ENCODE measurements around the gene LAMC2. TPM values are rescaled to one million over a fixed set of nuclear protein-coding genes. Genes with fewer than 3 reads are reported as not detected.

The LAMC2 gene
- total RNA-seq, 1 donor from 2014 or later, result 0.36 TPM

GRCh38 chr1:183245357-183245756, 59.3 kb downstream of the LAMC2 start:
- peaks cover 2% of the 10 kb centered on the region for H3K36me3 Mint-ChIP-seq
- Histone ChIP-seq H3K9me3 (ENCODE audit: low read depth) (no peaks in the 10 kb centered on the region), H2AFZ (replicated peaks) (no peak overlapping the region), H3F3A (ENCODE audit: low read depth) (no peaks in the 10 kb centered on the region), H3K36me3 (no peaks in the 10 kb centered on the region), H3K4me2 (no peak overlapping the region), H3K79me2 (ENCODE audit: low read depth) (no peaks in the 10 kb centered on the region), H3K4me3 (no peak overlapping the region), H3K27ac (no peak overlapping the region), H4K20me1 (ENCODE audit: low read depth) (no peaks in the 10 kb centered on the region), H3K27me3 (no peaks in the 10 kb centered on the region), H3K9ac (no peak overlapping the region), H3K4me1 (no peaks in the 10 kb centered on the region)
- no peak for DNase-seq (ENCODE audit: low spot score)
- no peaks in the 10 kb centered on the region for H3K4me1 Mint-ChIP-seq
- H3K9me3 Mint-ChIP-seq, result peaks cover 7% of the 10 kb centered on the region
- no peak overlapping the region for H3K4me3 Mint-ChIP-seq
- peaks cover 2% of the 10 kb centered on the region for H3K27me3 Mint-ChIP-seq (ENCODE audit: insufficient read depth, low read depth)
- no peak overlapping the region for H3K27ac Mint-ChIP-seq
- TF ChIP-seq EZH2phosphoT487 (IDR thresholded peaks at IDR 0.05) (no peak), CTCF (IDR thresholded peaks at IDR 0.05) (no peak), EZH2 (IDR thresholded peaks at IDR 0.05) (no peak)

GRCh38 chr1:183246436-183246835, 60.4 kb downstream of the LAMC2 start:
- DNase-seq (ENCODE audit: low spot score), result no peak
- Mint-ChIP-seq H3K9me3 (peaks cover 10% of the 10 kb centered on the region), H3K27me3 (ENCODE audit: insufficient read depth, low read depth) (peaks cover 2% of the 10 kb centered on the region)

GRCh38 chr1:183247066-183247465, 61.0 kb downstream of the LAMC2 start:
- Mint-ChIP-seq H3K4me1 (no peaks in the 10 kb centered on the region), H3K27me3 (ENCODE audit: insufficient read depth, low read depth) (peaks cover 2% of the 10 kb centered on the region), H3K9me3 (peaks cover 14% of the 10 kb centered on the region), H3K36me3 (peaks cover 4% of the 10 kb centered on the region), H3K4me3 (no peak overlapping the region), H3K27ac (no peak overlapping the region)
- H3K9ac ChIP-seq, result no peak overlapping the region
- no peak overlapping the region for H2AFZ ChIP-seq (replicated peaks)
- H3K27me3 ChIP-seq, result no peaks in the 10 kb centered on the region
- no peaks in the 10 kb centered on the region for H4K20me1 ChIP-seq (ENCODE audit: low read depth)
- H3F3A ChIP-seq (ENCODE audit: low read depth), result no peaks in the 10 kb centered on the region
- no peaks in the 10 kb centered on the region for H3K9me3 ChIP-seq (ENCODE audit: low read depth)
- no peak overlapping the region for H3K27ac ChIP-seq
- H3K4me3 ChIP-seq, result no peak overlapping the region
- no peaks in the 10 kb centered on the region for H3K36me3 ChIP-seq
- no peak overlapping the region for H3K4me2 ChIP-seq
- H3K4me1 ChIP-seq, result no peaks in the 10 kb centered on the region
- no peaks in the 10 kb centered on the region for H3K79me2 ChIP-seq (ENCODE audit: low read depth)
- no peak for DNase-seq (ENCODE audit: low spot score)
- TF ChIP-seq CTCF (IDR thresholded peaks at IDR 0.05), result no peak
- TF ChIP-seq EZH2 (IDR thresholded peaks at IDR 0.05), result no peak
- no peak for TF ChIP-seq EZH2phosphoT487 (IDR thresholded peaks at IDR 0.05)

More at GRCh38 chr1:183246436-183246835, 60.4 kb downstream of the LAMC2 start:
- no peak overlapping the region for H3K4me3 Mint-ChIP-seq
- Histone ChIP-seq H3K9me3 (ENCODE audit: low read depth) (no peaks in the 10 kb centered on the region), H3K9ac (no peak overlapping the region), H3K36me3 (no peaks in the 10 kb centered on the region), H3K27me3 (no peaks in the 10 kb centered on the region), H3F3A (ENCODE audit: low read depth) (no peaks in the 10 kb centered on the region), H4K20me1 (ENCODE audit: low read depth) (no peaks in the 10 kb centered on the region), H3K4me1 (no peaks in the 10 kb centered on the region), H2AFZ (replicated peaks) (no peak overlapping the region), H3K4me3 (no peak overlapping the region), H3K4me2 (no peak overlapping the region), H3K27ac (no peak overlapping the region), H3K79me2 (ENCODE audit: low read depth) (no peaks in the 10 kb centered on the region)
- TF ChIP-seq EZH2phosphoT487 (IDR thresholded peaks at IDR 0.05) (no peak), CTCF (IDR thresholded peaks at IDR 0.05) (no peak), EZH2 (IDR thresholded peaks at IDR 0.05) (no peak)
- H3K27ac Mint-ChIP-seq, result no peak overlapping the region
- H3K36me3 Mint-ChIP-seq, result peaks cover 2% of the 10 kb centered on the region
- no peaks in the 10 kb centered on the region for H3K4me1 Mint-ChIP-seq

Measured in neural progenitor cell (in vitro differentiated cells).